Chondrocyte (in vitro differentiated cells): Measurements from ENCODE around the gene WDR48. TPM values are rescaled to one million over a fixed set of nuclear protein-coding genes. Genes with fewer than 3 reads are reported as not detected.

Experiments
- DNase-seq: peaks from one replicate; pipeline ENCODE4 v3.0.0; 2021; ENCODE audit warnings: mixed read lengths, low spot score
- H3K27ac Mint-ChIP-seq: one replicate; pipeline ENCODE4 v1.8.0; 2021; ENCODE audit warnings: mild to moderate bottlenecking, moderate library complexity, mixed read lengths; ENCODE audit not compliant: unreplicated experiment
- H3K27me3 Mint-ChIP-seq: 2 replicates; pipeline ENCODE4 v1.8.0; 2021; ENCODE audit warnings: low read depth, mixed read lengths
- H3K36me3 Mint-ChIP-seq: 2 replicates; pipeline ENCODE4 v1.8.0; 2021; ENCODE audit warnings: low read depth, mixed read lengths
- H3K4me1 Mint-ChIP-seq: 2 replicates; pipeline ENCODE4 v1.8.0; 2021; ENCODE audit warnings: low read depth, mild to moderate bottlenecking, mixed read lengths
- H3K4me3 Mint-ChIP-seq: one replicate; pipeline ENCODE4 v1.8.0; 2021; ENCODE audit warnings: mild to moderate bottlenecking, moderate library complexity, mixed read lengths; ENCODE audit not compliant: unreplicated experiment
- H3K9me3 Mint-ChIP-seq: 2 replicates; pipeline ENCODE4 v1.8.0; 2021; ENCODE audit warnings: low read depth, mixed read lengths
- long read RNA-seq: library from polyadenylated mRNA; stranded (forward); transcript quantifications from one replicate; pipeline ENCODE4 v2.0.0, GENCODE V29; 2021
- total RNA-seq: library from RNA; stranded (reverse); gene quantifications from 3 replicates; pipeline ENCODE4 v1.2.1, GENCODE V29; 2021
- TF ChIP-seq, protein P1 (sequence below): fragments of 200-600 bp; sonication (generic); IDR thresholded peaks from 2 replicates; pipeline ENCODE4 v1.5.0; 2021; ENCODE audit warnings: antibody characterized with exemption, mild to moderate bottlenecking, moderate library complexity

Gene WDR48
- 23.2 to 35.6 TPM (median 31.8 TPM) in 3 replicates for total RNA-seq
- long read RNA-seq, transcript WDR48-201 (19 exons, 3,707 nt), result major isoform, 52 of 62 reads
- long read RNA-seq, partial matches to known transcripts, result 4 of 62 reads
- long read RNA-seq, other reads (novel, unspliced or antisense), result 6 of 62 reads

DNA sequence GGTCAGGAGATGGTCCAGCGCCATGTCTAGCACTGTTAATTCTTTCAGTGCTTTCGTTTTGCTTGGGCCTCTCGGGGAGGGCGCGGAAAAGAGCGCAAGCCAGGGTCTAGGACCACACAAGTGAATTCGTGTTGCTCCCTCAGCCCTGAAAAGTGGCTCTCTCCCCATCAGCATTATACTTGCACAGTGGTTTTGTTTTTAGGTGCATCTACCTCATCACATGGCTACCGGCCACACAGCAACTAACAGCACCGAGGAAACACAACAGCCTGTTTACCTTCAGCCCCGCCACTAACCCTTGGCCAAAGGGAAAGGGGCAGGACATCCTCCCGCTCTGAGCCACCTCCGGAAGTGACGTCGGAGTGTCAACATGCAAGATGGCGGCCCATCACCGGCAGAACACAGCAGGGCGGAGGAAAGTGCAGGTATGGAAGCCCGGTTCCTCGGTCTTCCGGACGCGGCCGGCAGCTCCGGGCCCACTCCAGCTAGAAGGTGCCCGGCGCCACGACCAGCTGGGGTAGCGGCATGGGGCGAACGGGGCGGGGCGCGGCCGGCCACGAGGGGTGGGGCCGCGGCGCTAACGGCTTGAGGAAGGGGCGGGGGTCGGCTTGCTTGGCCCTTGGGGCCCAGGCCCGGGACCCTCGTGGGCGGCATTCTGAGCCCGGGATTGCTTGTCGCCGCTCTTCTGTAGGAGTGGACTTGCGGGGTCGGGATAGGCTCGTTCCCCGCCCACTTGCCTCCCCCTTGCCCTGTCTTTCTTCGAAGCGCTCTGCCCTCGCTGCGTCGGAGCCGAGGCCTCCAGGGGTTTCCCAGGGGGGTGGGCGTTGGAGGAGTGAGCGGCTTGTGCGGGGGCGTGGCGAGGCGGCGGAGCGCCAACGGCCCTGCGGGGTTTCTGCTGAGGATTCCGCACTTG, at the start of gene WDR48, which contains the start of gene SCN11A:
WDR48 (plus strand) TSS at position 368 of the 913 bp plus-strand sequence; CDS start at position 378, 10 bp downstream.
SCN11A (minus strand) TSS at position 296 of the 913 bp plus-strand sequence. CDS start 101,582 bp downstream, outside the sequence.
- Mint-ChIP-seq H3K27ac (peak within 1 kb of the TSS; percentile 93), H3K4me1 (peaks cover 24% of the 10 kb centered on the region), H3K9me3 (no peaks in the 10 kb centered on the region), H3K36me3 (no peaks in the 10 kb centered on the region), H3K4me3 (peak within 1 kb of the TSS; percentile 89), H3K27me3 (peaks cover 10% of the 10 kb centered on the region)
- DNase-seq, result peak; percentile 94
- TF ChIP-seq, protein P1, sequence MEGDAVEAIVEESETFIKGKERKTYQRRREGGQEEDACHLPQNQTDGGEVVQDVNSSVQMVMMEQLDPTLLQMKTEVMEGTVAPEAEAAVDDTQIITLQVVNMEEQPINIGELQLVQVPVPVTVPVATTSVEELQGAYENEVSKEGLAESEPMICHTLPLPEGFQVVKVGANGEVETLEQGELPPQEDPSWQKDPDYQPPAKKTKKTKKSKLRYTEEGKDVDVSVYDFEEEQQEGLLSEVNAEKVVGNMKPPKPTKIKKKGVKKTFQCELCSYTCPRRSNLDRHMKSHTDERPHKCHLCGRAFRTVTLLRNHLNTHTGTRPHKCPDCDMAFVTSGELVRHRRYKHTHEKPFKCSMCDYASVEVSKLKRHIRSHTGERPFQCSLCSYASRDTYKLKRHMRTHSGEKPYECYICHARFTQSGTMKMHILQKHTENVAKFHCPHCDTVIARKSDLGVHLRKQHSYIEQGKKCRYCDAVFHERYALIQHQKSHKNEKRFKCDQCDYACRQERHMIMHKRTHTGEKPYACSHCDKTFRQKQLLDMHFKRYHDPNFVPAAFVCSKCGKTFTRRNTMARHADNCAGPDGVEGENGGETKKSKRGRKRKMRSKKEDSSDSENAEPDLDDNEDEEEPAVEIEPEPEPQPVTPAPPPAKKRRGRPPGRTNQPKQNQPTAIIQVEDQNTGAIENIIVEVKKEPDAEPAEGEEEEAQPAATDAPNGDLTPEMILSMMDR, result no peak

DNA sequence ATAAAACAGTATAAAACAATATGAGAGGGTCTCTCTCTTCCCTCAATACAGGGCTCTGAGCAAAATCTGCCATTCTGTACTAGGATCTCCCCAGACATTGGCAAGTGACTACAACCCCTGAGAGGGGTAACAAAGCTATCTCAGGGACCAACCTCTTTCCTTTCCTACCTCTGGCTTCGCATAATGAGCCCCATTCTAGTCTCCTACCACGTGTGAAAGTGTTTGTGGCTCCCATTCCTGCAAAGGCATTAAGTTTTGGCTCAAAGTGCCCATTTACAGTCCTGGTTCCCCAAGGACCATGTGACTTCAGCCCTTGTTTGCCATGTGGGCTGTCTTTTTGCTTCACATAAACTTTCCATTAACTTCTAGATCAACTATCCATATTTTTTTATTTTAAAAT, 46.5 kb upstream of the WDR48 start:
- H3K36me3 Mint-ChIP-seq, result no peaks in the 10 kb centered on the region
- H3K4me3 Mint-ChIP-seq, result no peak overlapping the region
- no peak for DNase-seq
- TF ChIP-seq, protein P1, result no peak
- H3K27ac Mint-ChIP-seq, result peak overlapping the region; percentile 49
- peaks cover 6% of the 10 kb centered on the region for H3K9me3 Mint-ChIP-seq
- peaks cover 3% of the 10 kb centered on the region for H3K4me1 Mint-ChIP-seq
- H3K27me3 Mint-ChIP-seq, result peaks cover 12% of the 10 kb centered on the region

DNA sequence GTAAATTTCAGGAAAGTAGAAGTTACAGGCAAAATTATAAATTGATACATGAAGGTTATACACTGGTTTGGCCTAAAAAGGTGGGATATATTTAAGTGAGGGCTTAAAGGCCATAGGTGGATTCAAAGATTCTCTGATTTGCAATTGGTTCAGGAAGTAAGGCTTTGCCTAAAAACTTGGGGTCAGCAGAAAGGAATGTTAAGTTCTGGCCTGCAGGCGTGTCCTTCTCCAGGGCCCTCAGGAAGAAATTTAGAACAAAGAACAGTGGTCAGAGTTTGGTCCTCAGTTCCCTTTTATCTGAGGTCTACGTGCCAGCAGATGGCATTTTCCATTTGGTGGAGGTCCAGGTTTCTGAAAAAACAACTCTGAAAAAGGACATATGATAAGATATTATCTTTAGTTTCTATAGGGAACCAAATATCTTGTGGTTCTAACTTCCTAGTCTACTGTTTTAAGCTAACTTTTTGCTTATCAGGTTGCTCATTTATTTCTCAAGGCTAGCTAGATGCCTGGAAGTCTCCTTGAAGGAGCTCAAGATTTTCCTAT, 40.6 kb upstream of the WDR48 start:
- TF ChIP-seq, protein P1, result no peak
- peaks cover 19% of the 10 kb centered on the region for H3K27me3 Mint-ChIP-seq
- H3K36me3 Mint-ChIP-seq, result no peaks in the 10 kb centered on the region
- no peak for DNase-seq
- no peak overlapping the region for H3K4me3 Mint-ChIP-seq
- no peak overlapping the region for H3K27ac Mint-ChIP-seq
- H3K4me1 Mint-ChIP-seq, result no peaks in the 10 kb centered on the region
- H3K9me3 Mint-ChIP-seq, result peaks cover 6% of the 10 kb centered on the region

DNA sequence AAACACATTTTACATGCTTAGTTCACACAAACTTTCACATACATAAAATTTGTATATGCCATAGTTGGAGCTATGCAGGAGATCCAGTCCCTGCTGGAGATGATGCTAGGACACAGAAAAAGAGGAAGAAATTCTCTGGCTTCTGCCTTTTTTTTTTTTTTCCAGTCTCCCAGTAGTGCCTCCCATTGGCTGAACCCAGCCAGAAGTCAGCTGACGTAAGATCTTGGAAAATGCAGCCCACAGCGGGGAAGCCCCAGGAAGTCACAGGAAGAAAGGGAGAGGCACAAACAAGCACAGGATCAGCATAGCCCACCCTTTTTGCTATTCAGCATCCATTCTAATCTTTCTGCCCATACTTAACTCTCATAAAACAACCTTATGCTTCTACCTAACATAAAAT, 38.5 kb upstream of the WDR48 start:
- H3K4me1 Mint-ChIP-seq, result no peaks in the 10 kb centered on the region
- no peak for DNase-seq
- H3K9me3 Mint-ChIP-seq, result peaks cover 6% of the 10 kb centered on the region
- no peak overlapping the region for H3K27ac Mint-ChIP-seq
- no peak overlapping the region for H3K4me3 Mint-ChIP-seq
- no peaks in the 10 kb centered on the region for H3K36me3 Mint-ChIP-seq
- peaks cover 15% of the 10 kb centered on the region for H3K27me3 Mint-ChIP-seq
- TF ChIP-seq, protein P1, result no peak

DNA sequence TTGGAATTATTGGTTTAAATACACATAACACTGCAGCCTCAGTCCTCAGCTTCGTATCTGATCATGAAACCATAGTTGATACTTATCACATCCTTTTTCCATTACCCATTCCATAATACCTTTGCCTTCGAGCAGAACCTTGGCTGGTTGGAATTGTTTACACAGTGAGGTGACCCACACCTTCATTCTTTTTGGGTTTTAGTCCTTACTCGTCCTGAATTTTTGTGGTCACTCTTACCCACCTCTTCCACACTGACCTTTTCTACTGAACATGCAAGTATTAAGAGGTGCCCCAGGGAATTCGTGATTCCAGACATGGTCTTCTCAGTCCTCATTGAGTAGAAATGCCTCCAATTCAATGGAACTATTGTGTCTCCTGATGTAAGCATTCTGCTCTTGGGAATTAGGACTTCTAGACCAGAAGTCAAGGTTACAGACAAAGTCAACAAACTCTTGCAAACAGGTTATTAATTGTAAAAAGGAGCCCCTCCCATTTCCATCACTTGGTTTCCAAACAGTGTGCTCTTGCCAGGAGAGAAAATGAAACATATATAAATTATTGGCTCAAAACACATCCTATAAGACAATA, 37.8 kb upstream of the WDR48 start:
- Mint-ChIP-seq H3K27me3 (peaks cover 17% of the 10 kb centered on the region), H3K4me3 (no peak overlapping the region), H3K4me1 (no peaks in the 10 kb centered on the region), H3K9me3 (peaks cover 6% of the 10 kb centered on the region), H3K27ac (no peak overlapping the region), H3K36me3 (no peaks in the 10 kb centered on the region)
- no peak for DNase-seq
- TF ChIP-seq, protein P1, result no peak
